GM12872 (cell line): ENCODE results near the gene FGD6.

Experiments used
- TF ChIP-seq, protein P1 (sequence below): IDR thresholded peaks from 3 replicates; pipeline ENCODE4 v1.5.1; 2011; ENCODE audit warnings: low read depth, mild to moderate bottlenecking, low read length, moderate library complexity; ENCODE audit not compliant: insufficient read depth

The FGD6 gene

DNA sequence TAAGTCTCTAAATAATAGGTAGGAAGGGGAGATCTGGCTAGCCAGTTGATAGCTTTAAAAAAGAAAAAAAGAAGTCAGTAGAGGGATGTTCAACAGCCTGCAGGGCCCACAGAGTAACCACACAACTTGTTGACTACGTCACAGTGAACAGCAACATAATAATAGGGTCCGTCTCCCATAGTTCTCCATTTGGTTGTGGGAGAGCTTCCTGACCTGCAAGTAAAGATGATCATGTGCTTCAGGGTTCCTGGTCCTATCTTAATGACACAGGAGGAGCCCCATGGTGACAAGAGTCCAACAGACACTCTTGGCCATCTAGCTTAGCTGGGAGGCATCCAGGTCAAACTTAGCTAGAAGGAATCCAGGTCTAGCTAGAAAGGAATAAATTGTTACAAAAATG is 36.2 kb downstream of the FGD6 start:
- TF ChIP-seq, protein P1, sequence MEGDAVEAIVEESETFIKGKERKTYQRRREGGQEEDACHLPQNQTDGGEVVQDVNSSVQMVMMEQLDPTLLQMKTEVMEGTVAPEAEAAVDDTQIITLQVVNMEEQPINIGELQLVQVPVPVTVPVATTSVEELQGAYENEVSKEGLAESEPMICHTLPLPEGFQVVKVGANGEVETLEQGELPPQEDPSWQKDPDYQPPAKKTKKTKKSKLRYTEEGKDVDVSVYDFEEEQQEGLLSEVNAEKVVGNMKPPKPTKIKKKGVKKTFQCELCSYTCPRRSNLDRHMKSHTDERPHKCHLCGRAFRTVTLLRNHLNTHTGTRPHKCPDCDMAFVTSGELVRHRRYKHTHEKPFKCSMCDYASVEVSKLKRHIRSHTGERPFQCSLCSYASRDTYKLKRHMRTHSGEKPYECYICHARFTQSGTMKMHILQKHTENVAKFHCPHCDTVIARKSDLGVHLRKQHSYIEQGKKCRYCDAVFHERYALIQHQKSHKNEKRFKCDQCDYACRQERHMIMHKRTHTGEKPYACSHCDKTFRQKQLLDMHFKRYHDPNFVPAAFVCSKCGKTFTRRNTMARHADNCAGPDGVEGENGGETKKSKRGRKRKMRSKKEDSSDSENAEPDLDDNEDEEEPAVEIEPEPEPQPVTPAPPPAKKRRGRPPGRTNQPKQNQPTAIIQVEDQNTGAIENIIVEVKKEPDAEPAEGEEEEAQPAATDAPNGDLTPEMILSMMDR, result no peak

DNA sequence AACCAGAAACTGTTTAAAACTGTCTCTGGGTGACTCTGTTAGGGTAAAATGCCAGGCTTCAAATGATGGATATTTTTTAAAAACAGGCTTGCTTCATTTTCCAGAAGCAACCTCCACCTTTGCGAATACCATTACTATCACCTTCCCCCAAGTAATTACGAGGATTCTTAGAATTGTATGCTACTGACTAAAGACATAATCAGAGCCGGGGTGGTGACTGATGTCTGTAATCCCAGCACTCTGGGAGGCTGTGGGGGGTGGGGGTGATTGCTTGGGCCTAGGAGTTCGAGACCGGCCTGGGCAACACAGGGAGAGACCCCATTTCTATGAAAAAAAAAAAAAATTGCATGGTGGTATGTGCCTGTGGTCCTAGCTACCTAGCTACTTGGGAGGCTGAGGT is 38.3 kb downstream of the FGD6 start:
- TF ChIP-seq, protein P1, result no peak

DNA sequence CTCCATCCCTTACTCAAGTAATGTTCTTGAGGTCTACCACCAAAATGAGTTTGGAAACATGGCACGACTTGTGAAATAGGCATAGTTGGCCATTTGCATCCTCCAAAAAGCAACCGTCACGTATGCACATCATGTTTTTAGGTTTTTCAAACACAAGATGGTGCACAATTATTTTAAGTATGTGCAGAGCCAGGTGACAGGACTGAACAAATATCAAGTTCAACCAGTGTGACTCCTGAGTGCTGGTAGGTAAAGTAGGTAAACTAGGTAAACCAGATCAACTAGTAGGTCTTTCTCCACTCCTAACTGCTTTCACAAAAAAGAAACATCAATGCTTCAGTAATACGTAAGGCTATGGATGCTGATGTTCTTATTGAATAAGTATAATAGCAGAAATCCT is 39.1 kb downstream of the FGD6 start:
- TF ChIP-seq, protein P1, result no peak

DNA sequence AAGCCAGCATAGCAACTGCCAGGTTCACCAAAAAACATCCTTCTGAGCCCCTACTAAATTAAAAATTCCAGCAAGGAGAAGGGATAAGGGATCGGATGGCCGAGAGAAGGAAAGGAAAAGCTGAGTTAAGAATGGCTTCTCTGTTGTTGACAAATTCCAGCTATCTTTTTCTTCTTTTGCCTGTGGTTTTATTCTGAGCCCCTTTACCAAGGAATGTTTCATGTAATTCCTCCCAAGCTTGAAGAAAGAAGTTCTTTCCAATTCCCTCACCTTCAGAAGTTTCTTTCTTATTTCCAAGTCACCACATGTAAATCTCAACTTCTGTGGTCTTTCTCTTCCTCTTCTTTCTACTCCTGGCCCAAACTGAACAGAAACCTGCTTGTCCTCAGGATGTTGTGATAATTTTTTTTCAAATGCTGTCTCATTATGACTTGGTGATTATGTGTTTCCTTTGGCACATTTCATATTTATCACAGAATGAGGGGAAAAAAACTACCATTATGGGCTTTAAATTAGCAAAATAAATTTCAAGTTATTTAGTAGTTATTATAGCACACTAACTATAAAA is 40.0 kb downstream of the FGD6 start:
- TF ChIP-seq, protein P1, result no peak

DNA sequence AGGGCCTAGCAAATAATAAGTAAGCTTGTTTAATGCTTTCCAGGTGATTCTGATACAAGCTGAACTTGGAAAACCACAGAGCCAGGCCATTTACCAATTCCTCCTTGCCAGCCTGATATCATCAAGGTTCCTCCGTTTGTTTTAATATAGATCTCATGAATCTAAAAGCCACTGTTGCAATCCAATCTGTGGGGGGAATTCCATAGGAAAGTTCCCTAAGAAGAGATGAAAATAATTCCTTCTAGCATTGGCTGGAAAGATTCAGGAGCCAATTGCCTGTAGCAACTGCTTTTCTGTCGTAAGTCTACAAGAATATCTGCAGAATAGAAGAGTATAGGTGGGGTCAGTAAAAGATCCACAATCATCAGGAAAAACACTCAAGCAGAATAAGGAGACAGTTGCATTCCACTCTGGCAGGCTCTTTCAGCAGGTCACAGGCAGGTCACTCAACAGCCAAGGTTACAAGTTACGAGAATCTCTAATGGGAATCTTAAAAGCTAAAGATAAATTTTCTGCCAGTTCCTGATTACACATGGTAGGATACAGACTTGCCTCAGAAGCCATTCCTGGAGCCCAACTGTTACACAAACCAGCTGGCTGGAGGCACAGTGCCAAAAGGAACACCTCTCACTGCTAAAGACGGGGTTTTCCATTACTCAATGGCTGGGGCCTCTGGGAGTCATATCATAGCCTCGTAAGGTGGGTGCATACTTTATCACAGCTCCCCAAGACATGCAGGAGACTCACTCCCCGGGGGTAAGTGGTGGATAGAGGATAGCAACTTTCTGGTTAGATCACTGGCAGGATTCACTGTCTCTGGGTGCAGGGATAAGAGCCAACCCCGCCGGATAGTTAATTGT is 43.6 kb downstream of the FGD6 start:
- TF ChIP-seq, protein P1, result no peak

DNA sequence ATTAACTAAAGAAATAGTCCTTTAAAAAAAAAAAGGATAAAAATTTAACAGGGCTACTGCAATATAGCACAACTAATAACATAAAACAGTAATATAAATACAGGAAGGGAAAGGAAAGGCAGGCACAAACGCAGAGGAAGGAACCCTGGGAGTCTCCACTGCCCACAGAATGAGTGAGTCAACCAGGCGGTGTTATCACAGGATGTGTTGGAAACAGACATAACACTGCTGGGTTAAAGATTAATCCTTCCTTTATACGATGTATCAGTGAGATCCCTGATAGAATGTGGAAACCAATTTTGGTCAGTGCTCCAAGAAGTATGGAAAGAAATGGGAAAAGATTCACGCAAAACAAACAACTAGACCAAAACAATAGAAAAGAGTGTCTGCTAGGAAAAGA is 47.9 kb downstream of the FGD6 start:
- TF ChIP-seq, protein P1, result no peak

DNA sequence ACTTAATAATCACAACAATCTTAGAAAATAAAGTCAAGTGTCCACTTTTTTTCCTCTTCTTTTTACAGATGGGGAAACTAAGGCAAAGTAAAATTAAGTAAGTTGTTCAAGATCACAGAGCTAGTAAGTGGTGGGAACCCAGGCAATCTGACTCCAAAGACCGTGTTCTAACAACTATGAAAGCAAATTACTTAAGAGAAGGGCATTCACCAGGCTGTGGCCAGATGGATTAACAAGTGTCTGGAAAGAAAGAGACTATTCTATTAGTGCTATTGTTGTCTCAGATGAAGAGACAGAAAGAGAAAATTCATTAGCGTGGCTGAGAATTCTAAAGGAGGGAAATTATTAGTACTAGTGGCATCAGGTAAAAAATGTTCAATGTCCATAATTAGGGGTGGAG is 48.5 kb downstream of the FGD6 start:
- TF ChIP-seq, protein P1, result no peak
